ENCODE data around the gene ELP2.
A peak's percentile ranks its signal among the peaks of the same experiment; 100 is the strongest.

The ELP2 gene

DNA sequence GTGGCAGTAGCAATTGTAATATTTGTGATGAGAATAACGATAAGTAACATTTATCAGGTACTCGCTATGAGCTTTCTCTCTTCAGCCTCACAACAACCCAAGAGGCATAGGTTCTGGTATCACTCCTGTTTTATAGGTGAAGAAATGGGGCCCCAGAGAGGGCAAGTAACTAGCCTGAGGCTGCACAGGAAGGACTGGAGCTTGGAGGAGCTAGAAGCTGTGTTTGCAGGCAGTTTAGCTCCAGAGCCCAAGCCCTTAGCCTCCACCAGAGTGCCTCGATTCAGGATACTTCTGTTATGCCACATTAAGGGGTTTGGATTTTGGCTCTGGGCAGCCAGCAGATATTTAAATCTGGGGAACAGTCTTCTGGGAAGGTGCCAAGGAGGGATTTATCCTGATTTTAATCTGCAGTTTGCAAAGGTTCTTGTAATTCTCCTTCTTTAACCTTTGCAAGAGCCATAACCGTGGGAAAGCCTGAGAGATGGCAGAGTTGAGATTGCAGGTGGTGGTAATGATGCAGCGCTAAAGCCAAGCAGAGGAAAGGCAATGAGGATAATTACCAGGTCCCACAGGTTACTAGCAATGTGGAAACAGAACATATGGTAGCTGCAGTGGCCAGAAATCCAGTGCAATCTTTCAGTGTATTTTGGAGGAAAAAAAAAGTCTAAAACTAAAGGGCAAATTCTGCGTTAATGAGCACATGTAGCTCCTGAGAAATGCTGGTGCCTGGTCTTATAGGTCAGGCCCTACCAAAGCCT is 66.7 kb downstream of the ELP2 start:
- Histone ChIP-seq H3K36me3 (ENCODE audit: control insufficient read depth, insufficient read depth, low read length) (no peaks in the 10 kb centered on the region), H3K4me3 (ENCODE audit: low read depth, low read length) (no peak overlapping the region), H3K4me1 (peaks cover 24% of the 10 kb centered on the region), H3K9me3 (ENCODE audit: control insufficient read depth, low read length) (no peaks in the 10 kb centered on the region), H3K27ac (no peak overlapping the region), H3K27me3 (ENCODE audit: control insufficient read depth, insufficient read depth, low read length) (no peaks in the 10 kb centered on the region), H3K4me2 (ENCODE audit: low read length) (no peak overlapping the region), H3K79me2 (no peaks in the 10 kb centered on the region), H2AFZ (peak overlapping the region; percentile 14), H3K9ac (no peak overlapping the region)
- TF ChIP-seq CTCF (IDR thresholded peaks at IDR 0.05): no peak

- TF ChIP-seq CTCF (IDR thresholded peaks at IDR 0.05): no peak
- Histone ChIP-seq H3K4me2 (ENCODE audit: low read length) (no peak overlapping the region), H3K4me3 (ENCODE audit: low read depth, low read length) (no peak overlapping the region), H3K79me2 (no peaks in the 10 kb centered on the region), H3K36me3 (ENCODE audit: control insufficient read depth, insufficient read depth, low read length) (no peaks in the 10 kb centered on the region), H3K27me3 (ENCODE audit: control insufficient read depth, insufficient read depth, low read length) (no peaks in the 10 kb centered on the region), H3K4me1 (peaks cover 24% of the 10 kb centered on the region), H2AFZ (no peak overlapping the region), H3K9ac (no peak overlapping the region), H3K9me3 (ENCODE audit: control insufficient read depth, low read length) (no peaks in the 10 kb centered on the region), H3K27ac (no peak overlapping the region)
Observed at GRCh38 chr18:36197511-36198166, 67.9 kb downstream of the ELP2 start.

GRCh38 chr18:36199691-36200295 is 70.1 kb downstream of the ELP2 start:
- no peak overlapping the region for H3K4me2 ChIP-seq (ENCODE audit: low read length)
- H3K4me3 ChIP-seq (ENCODE audit: low read depth, low read length): no peak overlapping the region
- no peak overlapping the region for H3K9ac ChIP-seq
- peaks cover 20% of the 10 kb centered on the region for H3K4me1 ChIP-seq
- H3K9me3 ChIP-seq (ENCODE audit: control insufficient read depth, low read length): no peaks in the 10 kb centered on the region
- TF ChIP-seq CTCF (IDR thresholded peaks at IDR 0.05): no peak
- H3K36me3 ChIP-seq (ENCODE audit: control insufficient read depth, insufficient read depth, low read length): no peaks in the 10 kb centered on the region
- no peak overlapping the region for H3K27ac ChIP-seq
- H3K27me3 ChIP-seq (ENCODE audit: control insufficient read depth, insufficient read depth, low read length): no peaks in the 10 kb centered on the region
- no peak overlapping the region for H2AFZ ChIP-seq
- H3K79me2 ChIP-seq: no peaks in the 10 kb centered on the region

- no peak overlapping the region for H3K4me3 ChIP-seq (ENCODE audit: low read depth, low read length)
- TF ChIP-seq CTCF (IDR thresholded peaks at IDR 0.05): no peak
- no peaks in the 10 kb centered on the region for H3K9me3 ChIP-seq (ENCODE audit: control insufficient read depth, low read length)
- no peaks in the 10 kb centered on the region for H3K79me2 ChIP-seq
- no peak overlapping the region for H3K4me2 ChIP-seq (ENCODE audit: low read length)
- H3K27ac ChIP-seq: no peak overlapping the region
- H2AFZ ChIP-seq: no peak overlapping the region
- H3K9ac ChIP-seq: no peak overlapping the region
- H3K36me3 ChIP-seq (ENCODE audit: control insufficient read depth, insufficient read depth, low read length): no peaks in the 10 kb centered on the region
- no peaks in the 10 kb centered on the region for H3K27me3 ChIP-seq (ENCODE audit: control insufficient read depth, insufficient read depth, low read length)
- peaks cover 16% of the 10 kb centered on the region for H3K4me1 ChIP-seq
Observed at GRCh38 chr18:36200354-36200771, 70.7 kb downstream of the ELP2 start.
